Neuronal stem cell (in vitro differentiated cells): ENCODE measurements around the gene AP3D1.
"Not testable (repeated sequence)": the region's sequence is repeated elsewhere in the genome, so short reads cannot be mapped to it uniquely, and the experiment has no call there.

Source experiments
- DNase-seq: peaks from one replicate; pipeline ENCODE4 v3.0.0-alpha.2; 2013; ENCODE audit warnings: low spot score
- H2AFZ ChIP-seq: one replicate; pipeline ENCODE4 v1.6.1; 2013; ENCODE audit warnings: mild to moderate bottlenecking, low read length, inconsistent platforms
- H2AK5ac ChIP-seq: 2 replicates; pipeline ENCODE4 v1.6.1; 2013; ENCODE audit warnings: low read depth, mild to moderate bottlenecking, inconsistent platforms, low read length, moderate library complexity, mixed read lengths
- H2BK120ac ChIP-seq: 2 replicates; pipeline ENCODE4 v1.6.1; 2013; ENCODE audit warnings: low read depth, mild to moderate bottlenecking, inconsistent platforms, low read length, moderate library complexity, mixed read lengths
- H2BK12ac ChIP-seq: one replicate; pipeline ENCODE4 v1.6.1; 2013; ENCODE audit warnings: low read length, inconsistent platforms
- H2BK15ac ChIP-seq: 2 replicates; pipeline ENCODE4 v1.6.1; 2013; ENCODE audit warnings: mild to moderate bottlenecking, low read length, inconsistent platforms, mixed read lengths
- H2BK5ac ChIP-seq: one replicate; pipeline ENCODE4 v1.6.1; 2013; ENCODE audit warnings: inconsistent platforms, mild to moderate bottlenecking, low read length, moderate library complexity
- H3K14ac ChIP-seq: one replicate; pipeline ENCODE4 v1.6.1; 2013; ENCODE audit warnings: low read length, inconsistent platforms
- H3K18ac ChIP-seq: 2 replicates; pipeline ENCODE4 v1.6.1; 2013; ENCODE audit warnings: low read length, inconsistent platforms
- H3K23ac ChIP-seq: 2 replicates; pipeline ENCODE4 v1.6.1; 2013; ENCODE audit warnings: low read depth, mild to moderate bottlenecking, mixed read lengths, low read length, inconsistent platforms; ENCODE audit not compliant: poor library complexity
- H3K27ac ChIP-seq: replicated peaks from 3 replicates; pipeline ENCODE4 v1.5.1; 2013; ENCODE audit warnings: low read length, inconsistent platforms
- H3K27me3 ChIP-seq, 3 experiments: 2 replicates each; pipeline ENCODE4 v1.6.1; 2013; ENCODE audit warnings: low read length in 3 of 3, mild to moderate bottlenecking in 2 of 3, inconsistent platforms in 1 of 3, low read depth in 1 of 3, mixed read lengths in 1 of 3, moderate library complexity in 1 of 3; ENCODE audit not compliant: control insufficient read depth in 3 of 3, insufficient read depth in 3 of 3
- H3K36me3 ChIP-seq, 2 donors: replicated peaks in 1 of 2; 2 replicates each; pipeline ENCODE4 v1.6.1; 2013; ENCODE audit warnings: low read length in 2 of 2; ENCODE audit not compliant: control insufficient read depth in 2 of 2, insufficient read depth in 2 of 2
- H3K4ac ChIP-seq: 2 replicates; pipeline ENCODE4 v1.6.1; 2013; ENCODE audit warnings: inconsistent platforms, mild to moderate bottlenecking, low read length, moderate library complexity
- H3K4me1 ChIP-seq, 2 donors: 1 replicate in 1 of 2; 2 replicates in 1 of 2; pipeline ENCODE4 v1.6.1; 2013; ENCODE audit warnings: low read length in 2 of 2, low read depth in 1 of 2; ENCODE audit not compliant: control insufficient read depth in 2 of 2, insufficient read depth in 1 of 2
- H3K4me2 ChIP-seq: one replicate; pipeline ENCODE4 v1.6.1; 2013; ENCODE audit warnings: mild to moderate bottlenecking, low read length, inconsistent platforms; ENCODE audit not compliant: insufficient read depth, poor library complexity, severe bottlenecking
- H3K4me3 ChIP-seq, 2 donors: 2 replicates each; pipeline ENCODE4 v1.5.1; 2013; ENCODE audit warnings: low read length in 2 of 2, mild to moderate bottlenecking in 2 of 2, inconsistent platforms in 1 of 2, moderate library complexity in 1 of 2
- H3K79me1 ChIP-seq: one replicate; pipeline ENCODE4 v1.6.1; 2013; ENCODE audit warnings: low read depth, mild to moderate bottlenecking, inconsistent platforms, low read length, moderate library complexity
- H3K9ac ChIP-seq: one replicate; pipeline ENCODE4 v1.6.1; 2013; ENCODE audit warnings: mild to moderate bottlenecking, low read depth, low read length, inconsistent platforms; ENCODE audit not compliant: poor library complexity
- H3K9me3 ChIP-seq, 2 donors: replicated peaks in 1 of 2; 2 replicates each; pipeline versions ENCODE3 to v1.6.1; 2013; ENCODE audit warnings: low read length in 2 of 2, mild to moderate bottlenecking in 2 of 2, inconsistent platforms in 1 of 2, low read depth in 1 of 2, mixed read lengths in 1 of 2, moderate library complexity in 1 of 2; ENCODE audit not compliant: control insufficient read depth in 2 of 2, insufficient read depth in 1 of 2
- H4K8ac ChIP-seq: one replicate; pipeline ENCODE4 v1.6.1; 2013; ENCODE audit warnings: low read depth, mild to moderate bottlenecking, inconsistent platforms, low read length, moderate library complexity
- H4K91ac ChIP-seq: one replicate; pipeline ENCODE4 v1.6.1; 2013; ENCODE audit warnings: low read length, low read depth, mild to moderate bottlenecking, inconsistent platforms; ENCODE audit not compliant: poor library complexity
- WGBS, 2 donors: extraction: QIAGEN DNeasy Blood & Tissue Kit; methylation state at CpG; one replicate each; pipeline ENCODE4 v1.1.7; 2013; ENCODE audit warnings: missing lambda C conversion rate in 2 of 2, mixed read lengths in 1 of 2; ENCODE audit not compliant: insufficient read length in 2 of 2, insufficient replicate concordance in 1 of 2; ENCODE audit errors: extremely low coverage in 2 of 2; 5-methylcytosine and 5-hydroxymethylcytosine counted together

AP3D1 gene

GRCh38 chr19:2089001-2089711 is 62.2 kb downstream of the AP3D1 start:
- Histone ChIP-seq H2BK15ac (no peak overlapping the region), H3K4me1 (peaks cover 2 to 5% of the 10 kb centered on the region in 2 donors), H3K27me3 (no peaks in the 10 kb centered on the region), H3K36me3 (peaks cover 0 to 26% of the 10 kb centered on the region in 2 donors), H3K4ac (peak overlapping the region; percentile 11), H3K18ac (peak overlapping the region; percentile 38), H3K9me3 (no peaks in the 10 kb centered on the region), H3K14ac (no peak overlapping the region), H4K8ac (no peak overlapping the region), H3K9ac (peak overlapping the region; percentile 50), H3K4me3 (no peak overlapping the region), H3K23ac (no peak overlapping the region), H2BK12ac (no peak overlapping the region), H2AFZ (no peak overlapping the region), H2AK5ac (no peak overlapping the region), H2BK5ac (peak overlapping the region; percentile 39), H4K91ac (peak overlapping the region; percentile 30), H3K79me1 (peaks cover 17% of the 10 kb centered on the region), H3K27ac (no peak overlapping the region), H3K4me2 (no peak overlapping the region), H2BK120ac (no peak overlapping the region)
- DNase-seq, result no peak
- WGBS, 2 donors, result no CpG with 5 or more reads among the region's 16 CpGs

GRCh38 chr19:2087621-2088100 is 63.7 kb downstream of the AP3D1 start:
- Histone ChIP-seq H2AK5ac (no peak overlapping the region), H3K36me3 (peaks cover 0 to 30% of the 10 kb centered on the region in 2 donors), H4K91ac (no peak overlapping the region), H3K9me3 (no peaks in the 10 kb centered on the region), H2BK5ac (no peak overlapping the region), H2BK120ac (no peak overlapping the region), H3K4ac (no peak overlapping the region), H3K18ac (no peak overlapping the region), H3K27ac (no peak overlapping the region), H3K14ac (no peak overlapping the region), H2AFZ (no peak overlapping the region), H3K79me1 (peaks cover 17% of the 10 kb centered on the region), H3K23ac (peak overlapping the region; percentile 43), H2BK15ac (no peak overlapping the region), H3K4me1 (peaks cover 2 to 5% of the 10 kb centered on the region in 2 donors), H3K4me2 (no peak overlapping the region), H3K27me3 (no peaks in the 10 kb centered on the region), H2BK12ac (no peak overlapping the region), H3K9ac (no peak overlapping the region), H3K4me3 (no peak overlapping the region), H4K8ac (no peak overlapping the region)
- no CpG with 5 or more reads among the region's 14 CpGs for WGBS, 2 donors
- no peak for DNase-seq

GRCh38 chr19:2086695-2087620 is 64.4 kb downstream of the AP3D1 start:
- not testable (repeated sequence) for H3K14ac ChIP-seq, H2BK15ac ChIP-seq, H3K23ac ChIP-seq, H4K8ac ChIP-seq, H3K27me3 ChIP-seq, H3K4ac ChIP-seq, H2AK5ac ChIP-seq, H2AFZ ChIP-seq, DNase-seq, H4K91ac ChIP-seq, H3K4me3 ChIP-seq, H3K4me2 ChIP-seq, H3K4me1 ChIP-seq, H3K9ac ChIP-seq, H2BK5ac ChIP-seq, H3K18ac ChIP-seq, H2BK120ac ChIP-seq, H2BK12ac ChIP-seq, H3K9me3 ChIP-seq, H3K27ac ChIP-seq
- Histone ChIP-seq H3K36me3 (peaks cover 0 to 31% of the 10 kb centered on the region in 2 donors), H3K79me1 (peaks cover 19% of the 10 kb centered on the region)
- WGBS, 2 donors, result no CpG with 5 or more reads among the region's 13 CpGs
